ENCODE data around the gene PLXNA4.

DNA sequence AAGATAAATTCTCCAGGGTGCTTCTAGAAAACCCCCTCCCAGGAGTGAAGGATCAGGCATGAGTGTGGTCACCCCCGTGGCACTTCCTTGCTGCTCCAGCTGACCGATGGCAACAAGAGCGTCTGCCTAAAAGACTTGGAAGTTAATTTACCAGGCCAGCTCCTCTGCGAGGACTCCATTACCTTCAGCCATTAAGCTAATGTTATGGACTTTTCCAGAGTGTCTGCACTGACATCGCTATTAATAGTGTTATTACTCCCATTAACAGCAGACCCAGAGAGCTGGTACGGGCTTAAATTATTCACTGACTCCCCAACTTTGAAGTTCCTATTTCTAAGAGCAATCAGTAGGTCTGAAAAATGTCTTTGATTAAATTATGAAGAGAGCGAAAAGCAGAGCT, 345.8 kb downstream of the PLXNA4 start:
- TF ChIP-seq POLR2A (IDR thresholded peaks at IDR 0.05; ENCODE audit: low read length) = no peak
- no peak for TF ChIP-seq GATA1 (IDR thresholded peaks at IDR 0.05; ENCODE audit: low read depth, low read length)

Data from erythroblast (primary cell).